ENCODE data around the gene ANP32E.

Gene ANP32E

GRCh38 chr1:150176593-150176992 is 59.3 kb downstream of the ANP32E start:
- H3K9me3 ChIP-seq (ENCODE audit: insufficient read depth, low read length): no peaks in the 10 kb centered on the region
- no peaks in the 10 kb centered on the region for H3K36me3 ChIP-seq (ENCODE audit: low read length)
- no peaks in the 10 kb centered on the region for H3F3A ChIP-seq (ENCODE audit: insufficient read depth)
- TF ChIP-seq CTCF (IDR thresholded peaks at IDR 0.05; ENCODE audit: insufficient read depth, low read length, poor library complexity, severe bottlenecking) (no peak), EZH2phosphoT487 (conservative IDR thresholded peaks at IDR 0.05; ENCODE audit: low read length) (no peak)
- H3K9me2 ChIP-seq (replicated peaks; ENCODE audit: insufficient read depth, low read length): no peaks in the 10 kb centered on the region
- H2AFZ ChIP-seq (ENCODE audit: low read depth, low read length, severe bottlenecking): no peak overlapping the region
- H3K4me3 ChIP-seq (ENCODE audit: insufficient read depth, low read length, poor library complexity, severe bottlenecking): no peak overlapping the region
- no peaks in the 10 kb centered on the region for H3K27me3 ChIP-seq (ENCODE audit: low read length)
- no peak overlapping the region for H3K9ac ChIP-seq (ENCODE audit: low read length)
- H3K4me2 ChIP-seq (ENCODE audit: low read depth, low read length, poor library complexity, severe bottlenecking): no peak overlapping the region
- H3K27ac ChIP-seq (ENCODE audit: low read depth, low read length): no peak overlapping the region
- H3K79me2 ChIP-seq (ENCODE audit: insufficient read depth, low read length): no peaks in the 10 kb centered on the region
- H4K20me1 ChIP-seq (ENCODE audit: low read depth, low read length): no peaks in the 10 kb centered on the region

GRCh38 chr1:150173141-150173585 is 62.7 kb downstream of the ANP32E start:
- Histone ChIP-seq H3K4me2 (ENCODE audit: low read depth, low read length, poor library complexity, severe bottlenecking) (no peak overlapping the region), H3K9me2 (replicated peaks; ENCODE audit: insufficient read depth, low read length) (no peaks in the 10 kb centered on the region), H3K4me3 (ENCODE audit: insufficient read depth, low read length, poor library complexity, severe bottlenecking) (no peak overlapping the region), H3K9me3 (ENCODE audit: insufficient read depth, low read length) (no peaks in the 10 kb centered on the region), H3K9ac (ENCODE audit: low read length) (no peak overlapping the region), H3F3A (ENCODE audit: insufficient read depth) (no peaks in the 10 kb centered on the region), H3K36me3 (ENCODE audit: low read length) (no peaks in the 10 kb centered on the region), H2AFZ (ENCODE audit: low read depth, low read length, severe bottlenecking) (no peak overlapping the region), H3K79me2 (ENCODE audit: insufficient read depth, low read length) (no peaks in the 10 kb centered on the region), H4K20me1 (ENCODE audit: low read depth, low read length) (no peaks in the 10 kb centered on the region), H3K27ac (ENCODE audit: low read depth, low read length) (no peak overlapping the region), H3K27me3 (ENCODE audit: low read length) (no peaks in the 10 kb centered on the region)
- TF ChIP-seq EZH2phosphoT487 (conservative IDR thresholded peaks at IDR 0.05; ENCODE audit: low read length) (no peak), CTCF (IDR thresholded peaks at IDR 0.05; ENCODE audit: insufficient read depth, low read length, poor library complexity, severe bottlenecking) (no peak)

- TF ChIP-seq EZH2phosphoT487 (conservative IDR thresholded peaks at IDR 0.05; ENCODE audit: low read length) (no peak), CTCF (IDR thresholded peaks at IDR 0.05; ENCODE audit: insufficient read depth, low read length, poor library complexity, severe bottlenecking) (no peak)
- H3K79me2 ChIP-seq (ENCODE audit: insufficient read depth, low read length): no peaks in the 10 kb centered on the region
- no peaks in the 10 kb centered on the region for H3K36me3 ChIP-seq (ENCODE audit: low read length)
- no peak overlapping the region for H3K4me3 ChIP-seq (ENCODE audit: insufficient read depth, low read length, poor library complexity, severe bottlenecking)
- H3K27ac ChIP-seq (ENCODE audit: low read depth, low read length): no peak overlapping the region
- H2AFZ ChIP-seq (ENCODE audit: low read depth, low read length, severe bottlenecking): no peak overlapping the region
- no peaks in the 10 kb centered on the region for H3K27me3 ChIP-seq (ENCODE audit: low read length)
- no peak overlapping the region for H3K4me2 ChIP-seq (ENCODE audit: low read depth, low read length, poor library complexity, severe bottlenecking)
- H3F3A ChIP-seq (ENCODE audit: insufficient read depth): no peaks in the 10 kb centered on the region
- no peaks in the 10 kb centered on the region for H4K20me1 ChIP-seq (ENCODE audit: low read depth, low read length)
- no peak overlapping the region for H3K9ac ChIP-seq (ENCODE audit: low read length)
- no peaks in the 10 kb centered on the region for H3K9me2 ChIP-seq (replicated peaks; ENCODE audit: insufficient read depth, low read length)
- no peaks in the 10 kb centered on the region for H3K9me3 ChIP-seq (ENCODE audit: insufficient read depth, low read length)
Observed at GRCh38 chr1:150171801-150172200, 64.1 kb downstream of the ANP32E start.
